CD4-positive, alpha-beta T cell treated with Interferon gamma for 1 hour (primary cell): ENCODE data around the gene PSME4.
"Not testable (repeated sequence)": the region's sequence is repeated elsewhere in the genome, so short reads cannot be mapped to it uniquely, and the experiment has no call there.

Experiments
- DNase-seq: peaks from one replicate; pipeline ENCODE4 v3.0.0-alpha.2; 2020

The PSME4 gene

DNA sequence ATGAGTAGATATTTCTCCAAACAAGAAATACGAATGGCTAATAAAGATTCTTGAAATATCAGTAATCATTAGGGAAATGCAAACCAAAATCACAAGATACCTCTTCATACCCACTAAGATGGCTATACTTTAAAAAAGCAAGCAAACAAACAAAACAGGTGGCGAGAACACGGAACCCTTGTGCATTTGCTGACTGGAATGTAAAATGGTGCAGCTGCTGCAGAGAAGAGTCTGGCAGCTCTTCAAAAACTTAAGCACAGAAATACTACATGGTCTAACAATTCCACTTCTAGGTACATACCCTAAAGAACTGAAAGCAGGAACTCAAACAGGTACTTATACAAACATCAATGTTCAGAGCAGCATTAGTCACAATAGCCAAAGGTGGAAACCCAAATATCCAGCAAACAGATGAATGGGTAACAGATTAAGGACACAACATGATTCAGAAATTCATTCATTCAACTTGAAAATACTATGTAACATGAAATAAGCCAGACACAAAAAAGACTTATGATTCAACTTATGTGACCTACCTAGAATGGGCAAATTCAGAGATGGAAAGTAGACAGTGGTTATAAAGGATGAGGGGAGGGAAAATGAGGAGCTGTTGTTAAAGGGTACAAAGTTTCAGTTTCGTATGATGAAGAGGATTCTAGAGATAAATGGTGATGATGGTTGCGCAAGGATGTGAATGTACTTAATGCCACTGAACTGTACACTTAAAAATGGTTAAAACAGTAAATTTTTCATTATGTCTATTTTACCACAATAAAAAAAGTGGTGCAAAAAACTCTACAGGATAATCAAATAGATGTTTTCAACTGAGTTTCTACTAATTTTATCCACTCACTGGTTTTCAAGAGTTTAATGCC, 84.2 kb downstream of the PSME4 start:
- no peak for DNase-seq

DNA sequence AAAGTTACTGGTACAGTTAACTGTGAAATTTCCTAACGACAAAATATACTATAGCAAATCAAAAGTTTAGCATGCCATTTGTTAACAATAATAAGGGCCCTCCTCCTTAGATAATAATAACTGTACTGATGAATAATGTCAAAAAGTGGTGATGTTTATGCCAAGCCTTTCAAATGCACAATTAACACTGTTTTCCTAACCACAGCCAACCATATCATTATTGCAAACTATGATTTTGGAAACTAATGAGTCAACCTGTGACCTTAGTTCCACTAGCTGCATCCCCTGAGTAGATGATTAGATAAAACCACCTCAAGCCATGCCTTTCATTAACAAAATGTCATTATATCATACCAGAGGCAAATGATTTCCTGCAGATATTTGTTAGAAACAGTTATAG, 85.9 kb downstream of the PSME4 start:
- DNase-seq, result no peak

DNA sequence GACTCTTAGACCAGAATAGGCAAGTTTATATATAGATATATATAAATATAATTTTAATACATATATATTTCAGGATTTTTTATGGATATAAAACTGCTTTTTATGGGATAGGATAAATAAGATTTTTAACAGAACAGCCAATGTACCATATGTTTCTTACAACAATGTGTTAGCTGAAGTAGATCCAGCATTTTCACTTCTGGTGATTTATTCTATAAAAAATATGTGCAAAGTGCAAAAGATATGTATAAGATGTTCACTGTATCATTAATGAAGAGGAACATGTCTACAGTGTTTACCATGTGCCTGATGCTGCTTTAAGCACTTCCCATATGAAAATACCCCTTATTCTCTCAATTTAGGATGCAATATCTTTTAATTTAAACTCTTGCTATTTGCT, 88.8 kb downstream of the PSME4 start:
- no peak for DNase-seq

DNA sequence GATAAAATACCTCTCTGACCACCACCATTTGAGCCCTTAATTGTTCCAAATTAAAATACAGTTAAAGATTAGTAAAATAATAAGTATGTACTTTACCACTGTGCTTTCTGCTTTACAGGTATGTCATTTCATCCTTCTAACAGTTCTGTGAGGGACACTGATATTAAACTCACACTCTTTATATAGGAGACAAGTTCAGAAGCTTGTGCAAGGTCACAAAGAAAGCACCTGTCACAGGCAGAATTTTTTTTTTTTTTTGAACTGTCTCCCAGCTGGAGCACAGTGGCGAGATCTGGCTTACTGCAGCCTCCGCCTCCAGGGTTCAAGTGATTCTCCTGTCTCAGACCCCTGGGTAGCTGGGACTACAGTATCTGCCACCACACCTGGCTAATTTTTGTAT, 89.4 kb downstream of the PSME4 start:
- DNase-seq, result no peak

DNA sequence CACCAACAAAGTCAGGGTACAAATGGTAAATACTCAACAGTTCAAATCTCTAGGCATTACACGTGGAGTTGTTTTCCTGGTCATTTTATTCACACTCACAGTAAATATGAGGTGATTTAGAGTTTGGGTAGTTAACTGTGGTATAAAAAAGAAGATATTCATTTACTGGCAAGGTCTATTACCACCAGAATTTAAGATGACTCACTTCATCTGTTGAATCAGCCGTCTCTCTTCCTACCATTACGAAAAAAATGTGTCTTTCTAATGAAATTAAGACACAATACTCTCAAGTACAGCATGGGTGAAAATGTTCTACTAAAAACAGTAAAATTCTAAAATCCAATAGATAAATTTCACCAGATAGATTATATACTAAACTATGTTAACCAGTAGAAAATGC, 90.0 kb downstream of the PSME4 start:
- DNase-seq, result no peak

DNA sequence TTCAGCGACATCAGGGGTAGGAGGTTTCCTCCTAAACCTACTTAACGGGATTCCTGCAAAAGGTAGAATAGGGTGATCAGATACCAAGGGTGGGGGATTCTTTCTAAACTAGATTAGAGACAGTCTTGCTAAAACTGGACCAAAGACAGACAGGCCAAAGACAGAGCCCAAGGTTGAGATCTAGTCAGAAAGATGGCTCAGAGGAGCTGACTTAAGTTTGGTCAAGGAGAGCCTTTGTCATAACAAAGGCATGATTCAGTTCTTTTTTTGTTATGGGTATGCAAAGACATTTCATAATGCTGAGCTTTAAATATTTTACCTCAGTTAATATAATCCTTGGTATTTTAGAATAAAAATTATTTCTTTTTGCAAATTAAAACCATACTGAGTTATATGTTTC, 93.2 kb downstream of the PSME4 start:
- no peak for DNase-seq

DNA sequence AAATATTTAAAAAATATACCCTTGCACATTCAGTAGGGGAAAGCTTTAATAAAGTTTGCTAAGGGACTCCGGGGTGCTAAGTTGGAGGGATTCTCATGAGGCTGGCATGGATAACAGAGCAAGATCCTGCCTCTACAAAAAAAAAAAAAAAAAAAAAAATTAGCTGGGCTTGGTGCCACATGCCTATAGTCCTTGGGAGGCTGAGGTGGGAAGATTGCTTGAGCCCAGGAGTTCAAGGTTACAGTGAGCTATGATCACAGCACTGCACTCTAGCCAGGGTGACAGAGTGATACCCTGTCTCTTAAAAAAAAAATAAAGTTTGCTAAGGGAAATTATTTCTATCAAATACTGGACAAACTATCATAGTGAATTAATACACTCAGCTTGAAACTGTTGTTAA, 93.7 kb downstream of the PSME4 start:
- DNase-seq, result no peak

DNA sequence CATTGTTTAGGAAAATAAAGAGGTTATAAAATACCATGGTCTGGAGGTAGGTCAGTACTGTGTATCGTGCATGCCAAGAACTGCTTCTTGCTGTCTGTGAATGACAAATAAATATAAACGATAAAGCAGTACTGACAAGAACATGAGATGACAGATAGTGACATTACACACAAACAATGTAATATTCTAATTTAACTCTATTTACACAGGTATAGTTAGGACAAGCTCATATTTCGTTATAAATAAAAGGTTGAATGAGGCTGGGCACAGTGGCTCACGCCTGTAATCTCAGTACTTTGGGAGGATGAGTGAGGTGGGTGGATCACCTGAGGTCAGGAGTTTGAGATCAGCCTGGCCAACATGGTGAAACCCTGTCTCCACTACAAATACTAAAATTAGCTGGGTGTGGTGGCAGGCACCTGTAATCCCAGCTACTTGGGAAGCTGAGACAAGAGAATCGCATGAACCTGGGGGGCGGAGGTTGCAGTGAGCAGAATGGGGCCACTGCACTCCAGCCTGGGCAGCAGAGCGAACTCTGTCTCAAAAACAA, 96.3 kb downstream of the PSME4 start:
- DNase-seq, result no peak

DNA sequence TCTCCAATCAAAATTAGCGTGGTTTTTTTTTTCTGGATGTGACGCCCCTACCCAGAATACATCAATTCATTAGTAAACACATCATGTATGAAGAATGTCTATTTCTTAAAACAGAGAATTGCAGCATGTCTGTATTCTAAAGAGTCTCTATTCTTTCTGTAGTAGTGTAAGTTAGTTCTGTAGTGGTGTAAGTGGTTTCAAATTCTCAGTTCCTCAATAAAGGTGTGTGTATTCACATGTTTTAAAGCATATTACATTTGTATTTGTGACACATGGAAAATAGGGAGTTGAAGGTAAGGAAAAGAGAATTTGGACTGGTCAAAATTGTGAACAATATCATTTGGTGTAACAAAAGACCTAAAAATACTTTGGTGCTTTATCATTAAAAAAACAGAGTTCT, 103.0 kb downstream of the PSME4 start:
- no peak for DNase-seq

DNA sequence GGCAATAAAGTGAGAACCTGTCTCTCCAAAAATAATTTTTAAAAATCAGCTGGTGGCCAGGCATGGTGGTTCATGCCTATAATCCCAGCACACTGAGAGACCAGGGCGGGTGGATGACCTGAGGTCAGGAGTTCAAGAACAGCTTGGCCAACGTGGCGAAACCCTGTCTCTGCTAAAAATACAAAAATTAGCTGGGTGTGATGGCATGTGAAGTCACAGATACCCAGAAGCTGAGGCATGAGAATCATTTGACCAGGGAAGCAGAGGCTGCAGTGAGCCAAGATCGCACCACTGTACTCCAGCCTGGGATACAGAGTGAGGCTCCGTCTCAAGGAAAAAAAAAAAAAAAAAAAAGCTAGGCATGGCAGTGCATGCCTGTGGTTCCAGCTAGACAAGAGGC, 103.6 kb downstream of the PSME4 start:
- no peak for DNase-seq

DNA sequence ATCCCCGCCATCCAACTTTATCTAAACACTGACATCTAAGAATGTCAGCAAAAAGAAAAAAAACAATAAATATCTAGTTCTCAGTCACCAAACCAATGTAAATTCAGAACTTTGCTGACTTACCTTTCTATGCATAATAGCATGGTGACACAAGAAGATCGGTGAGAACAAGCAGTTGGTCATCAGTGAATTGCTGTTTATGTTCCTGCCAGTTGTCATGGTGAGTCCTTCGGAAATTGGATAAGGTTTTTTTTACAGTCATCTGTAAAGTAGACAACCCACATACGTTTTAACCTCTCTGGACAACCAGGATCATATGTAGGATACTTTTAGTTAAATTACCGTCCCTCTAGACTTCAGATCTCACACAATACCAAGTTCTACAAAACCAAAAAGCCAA, 104.8 kb downstream of the PSME4 start:
- DNase-seq, result no peak

DNA sequence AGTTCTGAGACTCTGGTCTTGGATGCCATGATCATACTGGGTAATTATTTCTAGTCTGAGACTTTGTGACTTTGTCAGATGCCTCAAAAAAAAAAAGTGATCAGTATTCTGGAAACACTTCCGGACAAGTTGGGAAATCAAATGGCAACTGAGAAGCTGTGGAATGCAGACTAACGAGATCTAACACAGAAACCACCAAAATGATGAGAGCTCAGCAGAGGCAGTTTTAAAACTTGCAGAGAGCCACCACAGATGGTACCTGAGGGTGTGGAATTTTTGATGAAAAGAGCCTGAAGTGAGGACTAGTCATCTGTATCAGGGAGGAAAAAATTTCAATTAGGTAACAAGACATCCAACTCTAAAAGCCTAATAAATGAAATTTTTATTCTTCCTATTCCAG, 105.5 kb downstream of the PSME4 start:
- DNase-seq, result no peak

DNA sequence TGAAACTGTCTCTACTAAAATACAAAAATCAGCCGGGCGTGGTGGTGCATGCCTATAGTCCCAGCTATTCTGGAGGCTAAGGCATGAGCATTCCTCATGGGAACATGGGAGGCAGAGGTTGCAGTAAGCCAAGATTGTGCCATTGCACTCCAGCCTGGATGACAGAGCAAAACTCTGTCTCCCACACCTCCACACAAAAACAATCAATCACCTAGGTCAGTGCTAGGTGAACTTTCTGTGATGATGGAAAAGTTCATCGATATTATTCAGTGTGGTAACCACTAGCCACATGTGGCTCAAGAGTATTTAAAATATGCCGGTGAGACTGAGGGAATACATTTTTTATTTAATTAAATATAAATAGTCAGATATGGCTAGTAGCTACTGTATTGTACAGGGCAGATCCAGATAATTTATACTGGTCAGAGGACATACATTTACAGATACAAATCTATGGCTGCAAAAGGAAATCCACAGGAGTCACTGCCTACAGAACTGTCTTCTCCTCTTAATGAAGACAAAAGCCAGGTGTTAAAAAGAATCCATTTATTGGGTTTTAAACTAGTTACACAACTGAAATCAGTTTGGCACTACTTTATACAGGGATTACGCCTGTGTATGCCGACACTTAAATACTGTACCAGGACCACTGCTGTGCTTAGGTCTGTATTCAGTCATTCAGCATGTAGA, 107.1 kb downstream of the PSME4 start:
- no peak for DNase-seq

DNA sequence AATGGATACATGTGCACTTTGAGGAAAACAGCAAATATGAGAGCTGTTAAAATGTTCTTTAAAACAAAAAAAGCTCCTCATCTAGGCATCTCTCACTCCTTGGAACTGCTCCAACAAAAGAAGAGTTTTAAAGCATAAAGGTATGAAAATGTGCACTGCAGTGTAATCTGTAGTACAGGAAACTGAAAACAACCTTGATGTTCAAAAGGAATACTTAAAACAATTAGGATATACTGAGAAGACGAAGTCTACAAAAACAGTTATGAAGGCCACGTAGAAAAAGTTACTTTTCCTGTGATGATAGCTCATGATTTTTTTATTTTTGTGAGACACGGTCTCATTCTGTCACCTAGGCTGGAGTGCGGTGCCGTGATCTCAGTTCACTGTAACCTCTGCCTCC, 109.0 kb downstream of the PSME4 start:
- DNase-seq, result no peak

DNA sequence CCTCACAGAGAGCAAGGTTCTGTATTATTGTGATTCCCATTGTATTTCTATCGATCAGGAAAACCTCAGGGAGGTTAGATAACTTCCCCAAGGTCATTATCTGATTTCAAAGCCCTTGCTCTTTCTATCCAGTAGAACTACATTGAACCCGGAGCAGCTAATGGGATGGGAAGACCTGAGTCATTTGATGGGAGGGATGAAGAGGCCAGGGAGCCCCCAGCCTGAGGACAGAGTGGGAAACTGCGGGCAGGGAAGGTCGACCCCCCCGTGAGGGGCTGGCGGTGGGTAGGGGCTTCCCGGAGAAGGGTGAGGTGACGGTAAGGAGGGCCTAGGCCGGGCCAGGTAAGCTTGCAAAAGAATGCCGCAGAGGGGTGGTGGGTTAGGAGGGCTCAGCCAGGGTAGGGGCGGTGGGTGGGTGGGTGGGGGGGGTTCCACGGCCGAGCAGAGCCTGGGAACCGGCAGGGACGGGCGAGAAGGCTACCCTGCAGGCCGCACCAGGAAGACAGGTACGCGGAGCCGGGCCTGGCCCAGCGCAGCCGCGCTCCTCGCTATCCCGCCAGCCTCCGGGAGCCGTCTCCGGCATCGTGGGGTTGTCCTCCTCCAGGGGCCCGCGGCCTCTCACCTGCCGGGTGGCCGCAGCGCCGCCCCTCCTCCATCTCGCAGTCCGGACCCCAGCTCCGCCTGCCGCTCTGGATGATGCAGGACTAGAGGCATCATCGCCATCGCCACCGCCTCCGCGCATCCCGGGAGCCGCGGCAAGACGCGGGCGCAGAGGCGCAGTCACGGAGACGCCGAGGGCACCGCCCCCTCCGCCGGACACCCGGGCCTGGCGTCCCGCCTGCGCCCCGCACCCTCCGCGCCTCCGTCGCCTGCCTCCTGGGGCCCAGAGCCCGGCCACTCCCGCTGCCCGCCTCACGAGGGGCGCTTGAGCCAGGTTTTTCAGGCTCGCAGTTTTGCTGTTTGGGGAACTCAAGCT, 111.3 kb downstream of the PSME4 start, which contains the start of gene GPR75:
GPR75 (minus strand) TSS at position 762 of the 976 bp plus-strand sequence. CDS start 5,211 bp downstream, outside the sequence.
- no peak for DNase-seq

DNA sequence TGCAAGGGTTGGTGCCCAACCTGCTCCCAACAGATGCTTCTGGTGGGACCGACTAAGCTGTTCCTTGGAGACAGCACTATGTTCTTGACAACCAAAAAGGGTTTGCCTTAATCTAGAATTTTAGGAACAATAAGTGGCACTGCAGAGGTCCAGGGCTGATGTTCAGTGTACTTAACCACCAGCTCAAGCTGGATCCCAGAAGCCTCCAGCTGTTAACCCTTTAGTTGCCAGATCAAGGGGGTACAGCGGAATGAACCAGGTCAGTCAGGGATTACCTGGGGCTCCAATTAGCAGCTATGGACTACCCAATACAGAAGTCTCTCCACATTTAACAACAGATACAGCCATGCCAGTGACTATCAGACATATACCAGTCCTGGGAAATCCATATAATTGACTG, 114.5 kb downstream of the PSME4 start:
- no peak for DNase-seq

DNA sequence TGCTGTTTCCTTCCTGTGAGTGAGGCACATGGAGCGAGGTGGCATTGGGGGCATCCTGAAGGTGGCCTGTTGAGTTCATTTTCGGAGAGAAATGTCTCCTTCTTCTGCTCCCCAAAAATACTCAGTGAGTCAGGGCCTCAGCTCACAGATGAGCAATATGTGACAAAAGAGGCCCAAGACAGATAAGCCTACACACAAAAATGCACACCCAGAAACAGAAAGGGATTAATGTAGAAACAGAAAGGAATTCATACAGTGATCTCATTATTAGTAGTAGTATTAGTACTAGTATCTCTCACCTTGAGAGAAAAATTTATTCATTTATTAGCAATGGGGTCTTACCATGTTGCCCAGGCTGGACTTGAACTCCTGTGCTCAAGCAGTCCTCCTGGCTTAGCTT, 116.1 kb downstream of the PSME4 start:
- no peak for DNase-seq

DNA sequence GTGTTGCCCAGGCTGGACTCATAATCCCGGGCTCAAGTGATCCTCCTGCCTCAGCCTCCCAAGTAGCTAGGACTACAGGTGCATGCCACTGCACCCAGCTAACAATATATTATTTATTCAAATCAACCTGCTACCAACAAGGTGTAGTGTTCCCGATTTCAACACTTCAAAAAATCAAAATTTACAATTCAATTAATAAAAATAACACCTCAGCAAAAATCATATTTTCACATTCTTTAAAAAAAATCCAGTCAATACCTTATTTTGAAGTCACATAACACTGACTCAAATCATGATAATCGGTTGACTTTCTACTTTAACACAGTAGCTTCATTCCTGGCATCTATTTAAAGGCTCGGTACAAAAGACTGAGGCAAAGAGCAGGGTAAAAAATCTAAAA, 118.3 kb downstream of the PSME4 start:
- DNase-seq, result no peak

DNA sequence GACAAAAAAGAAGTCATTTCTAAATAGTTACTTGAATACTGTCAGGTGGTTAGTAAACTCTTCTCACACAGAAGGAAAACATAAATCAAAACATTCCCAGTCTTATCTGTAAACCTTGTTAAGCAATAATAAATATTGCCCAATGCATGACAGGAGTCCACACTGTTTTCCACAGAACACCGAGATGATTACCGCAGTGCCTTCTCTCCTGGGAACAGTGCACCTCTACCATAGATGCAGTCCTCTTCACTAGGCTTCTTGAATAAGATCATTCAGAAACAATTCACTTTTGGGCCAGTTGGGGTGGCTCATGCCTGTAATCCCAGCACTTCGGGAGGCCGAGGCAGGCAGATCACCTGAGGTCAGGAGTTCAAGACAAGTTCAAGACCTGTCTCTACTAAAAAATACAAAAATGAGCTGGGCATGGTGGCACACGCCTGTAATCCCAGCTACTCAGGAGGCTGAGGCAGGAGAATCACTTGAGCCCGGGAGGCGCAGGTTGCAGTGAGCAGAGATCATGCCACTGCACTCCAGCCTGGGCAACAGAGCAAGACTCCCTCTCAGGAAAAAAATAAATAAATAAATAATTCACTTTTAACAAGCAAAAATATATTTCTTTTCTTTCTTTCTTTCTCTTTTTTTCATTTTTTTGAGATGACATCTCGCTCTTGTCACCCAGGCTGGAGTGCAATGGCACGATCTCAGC, 119.6 kb downstream of the PSME4 start:
- not testable (repeated sequence) for DNase-seq

DNA sequence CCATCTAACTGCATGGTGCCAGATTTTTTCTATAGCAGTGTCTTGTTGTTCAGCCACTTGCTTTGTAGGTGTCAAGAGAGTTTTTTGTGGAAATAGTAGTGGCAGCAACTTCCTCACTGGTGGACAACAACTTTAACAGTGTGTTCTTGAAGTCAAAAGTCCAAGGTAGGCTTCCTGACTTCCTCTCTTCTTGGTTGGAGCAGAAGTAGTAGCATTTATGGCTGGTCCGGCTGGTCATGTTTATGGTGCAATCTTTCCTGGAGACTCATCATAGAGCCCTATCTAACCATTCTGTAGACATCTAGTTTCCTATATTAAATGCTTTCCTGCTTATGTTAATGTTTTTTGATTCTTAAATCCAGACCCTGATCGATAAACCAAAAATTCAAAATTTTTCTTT, 122.7 kb downstream of the PSME4 start:
- DNase-seq, result no peak

DNA sequence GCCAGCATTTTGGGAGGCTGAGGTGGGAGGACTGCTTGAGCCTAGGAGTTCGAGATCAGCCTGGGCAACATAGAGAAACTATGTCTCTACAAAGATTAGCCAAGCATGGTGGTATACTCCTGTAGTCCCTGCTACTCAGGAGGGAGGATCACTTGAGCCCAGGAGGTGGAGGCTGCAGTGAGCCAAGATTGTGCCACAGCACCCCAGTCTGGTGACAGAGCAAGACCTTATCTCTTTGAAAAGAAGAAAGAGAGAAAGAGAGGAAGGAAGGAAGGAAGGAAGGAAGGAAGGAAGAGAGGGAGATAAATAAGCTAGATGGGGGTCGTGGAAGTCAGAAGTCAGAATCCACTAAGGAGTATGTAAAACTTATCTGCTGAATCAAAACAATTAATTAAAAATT, 127.2 kb downstream of the PSME4 start:
- no peak for DNase-seq

DNA sequence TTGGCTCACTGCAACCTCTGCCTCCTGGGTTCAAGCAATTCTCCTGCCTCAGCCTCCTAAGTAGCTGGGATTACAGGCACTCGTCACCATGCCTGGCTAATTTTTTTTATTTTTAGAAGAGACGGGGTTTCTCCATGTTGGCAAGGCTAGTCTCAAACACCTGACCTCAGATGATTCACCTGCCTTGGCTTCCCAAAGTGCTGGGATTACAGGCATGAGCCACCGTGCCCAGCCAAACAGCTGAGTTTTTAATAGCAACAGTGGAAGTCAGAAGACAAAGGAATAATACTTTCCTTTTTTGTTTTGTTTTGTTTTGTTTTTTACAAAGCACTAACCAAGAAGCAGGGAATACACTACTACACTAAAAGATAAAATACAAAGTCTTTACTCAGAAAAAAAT, 127.9 kb downstream of the PSME4 start:
- no peak for DNase-seq
